Occipital lobe (tissue), 3 donors: ENCODE data around the gene ERG28. TPM values are rescaled to one million over a fixed set of nuclear protein-coding genes. Genes with fewer than 3 reads are reported as not detected.
"Not testable (repeated sequence)": the region's sequence is repeated elsewhere in the genome, so short reads cannot be mapped to it uniquely, and the experiment has no call there.

Experiments used
- DNase-seq: peaks from one replicate; lab custom pipeline; 2025; lab: John Stamatoyannopoulos, UW
- small RNA-seq: library from RNA; depleted of rRNA; stranded (forward); fragments of <200 nt; gene quantifications from one replicate; pipeline ENCODE3, GENCODE V24; 2014
- total RNA-seq: library from RNA; depleted of rRNA; stranded (reverse); fragments of >200 nt; gene quantifications from one replicate; pipeline ENCODE4 v1.2.3, GENCODE V29; 2014

ERG28 gene
- total RNA-seq, 1 donor from 2014 or later: 9.2 TPM

- DNase-seq: no peak
Measured at GRCh38 chr14:75626396-75626795, 34.3 kb downstream of the ERG28 start.

- no peak for DNase-seq
Measured at GRCh38 chr14:75625034-75625433, 35.6 kb downstream of the ERG28 start.

GRCh38 chr14:75619548-75619947 is 41.1 kb downstream of the ERG28 start:
- no peak for DNase-seq

- no peak for DNase-seq
Measured at GRCh38 chr14:75615200-75615599, 45.5 kb downstream of the ERG28 start.

GRCh38 chr14:75614179-75614578 is 46.5 kb downstream of the ERG28 start:
- DNase-seq: no peak

- no peak for DNase-seq
Measured at GRCh38 chr14:75612157-75612556, 48.5 kb downstream of the ERG28 start.

GRCh38 chr14:75610834-75611233 is 49.8 kb downstream of the ERG28 start:
- DNase-seq: no peak

- DNase-seq: no peak
Measured at GRCh38 chr14:75609606-75610475, 50.8 kb downstream of the ERG28 start.

GRCh38 chr14:75609116-75609515 is 51.6 kb downstream of the ERG28 start:
- DNase-seq: no peak

- DNase-seq: no peak
Measured at GRCh38 chr14:75607842-75608640, 52.6 kb downstream of the ERG28 start.

GRCh38 chr14:75607044-75607443 is 53.6 kb downstream of the ERG28 start:
- DNase-seq: no peak

GRCh38 chr14:75605916-75606315 is 54.8 kb downstream of the ERG28 start:
- DNase-seq: no peak

- no peak for DNase-seq
Measured at GRCh38 chr14:75604979-75605851, 55.5 kb downstream of the ERG28 start.

- DNase-seq: no peak
Measured at GRCh38 chr14:75602503-75602902, 58.2 kb downstream of the ERG28 start.

- DNase-seq: not testable (repeated sequence)
Measured at GRCh38 chr14:75601061-75601460, 59.6 kb downstream of the ERG28 start.

- not testable (repeated sequence) for DNase-seq
Measured at GRCh38 chr14:75600100-75600499, 60.6 kb downstream of the ERG28 start.

Small RNA genes within 50 kb of the gene (small RNA-seq; reads per million reads assigned to genes)
- 0.12 reads per million for gene RNA5SP387

Other genes with a start within 250 kb of the ERG28 start
- gene JDP2, start 232.9 kb downstream of the ERG28 start, total RNA-seq: 4.2 TPM
- gene BATF, start 138.4 kb downstream of the ERG28 start, total RNA-seq: 0.47 TPM
- 2.5 TPM for gene FLVCR2, start 82.3 kb downstream of the ERG28 start, total RNA-seq
- 36.7 TPM for gene TTLL5, start 370 bp upstream of the ERG28 start, total RNA-seq